ENCODE measurements around the gene R3HDM2. TPM values are rescaled to one million over a fixed set of nuclear protein-coding genes. Genes with fewer than 3 reads are reported as not detected.

Gene R3HDM2
- polyA plus RNA-seq (2013, experiment 1 of 2) = 22.2 TPM
- 21.6 TPM for polyA plus RNA-seq (2013, experiment 2 of 2)

- no peak within 1 kb of the TSS for H2AK5ac ChIP-seq (ENCODE audit: low read length, severe bottlenecking)
- H2BK5ac ChIP-seq (ENCODE audit: low read depth, low read length, poor library complexity, severe bottlenecking) = no peak within 1 kb of the TSS
- H3K27ac ChIP-seq (ENCODE audit: low read length, poor library complexity, severe bottlenecking) = peak within 1 kb of the TSS; percentile 78
- H3K9me3 ChIP-seq (ENCODE audit: control insufficient read depth, low read length) = no peaks in the 10 kb centered on the region
- peak within 1 kb of the TSS; percentile 86 to 91 for H3K18ac ChIP-seq (ENCODE audit: low read depth in 1 of 2, low read length in 2 of 2)
- H2BK120ac ChIP-seq (ENCODE audit: low read depth, low read length) = peak within 1 kb of the TSS; percentile 95
- no peak within 1 kb of the TSS for H2BK12ac ChIP-seq (ENCODE audit: low read length in 2 of 2)
- peak within 1 kb of the TSS; percentile 50 for H4K91ac ChIP-seq (ENCODE audit: low read length)
- H3K9ac ChIP-seq (ENCODE audit: low read length) = peak within 1 kb of the TSS; percentile 92
- no peak within 1 kb of the TSS for H3K23ac ChIP-seq (ENCODE audit: low read length in 2 of 2)
- H3K14ac ChIP-seq (ENCODE audit: low read length in 2 of 2) = peak within 1 kb of the TSS; percentile 36 to 90
- peak within 1 kb of the TSS; percentile 78 for H4K8ac ChIP-seq (ENCODE audit: low read length)
- peak within 1 kb of the TSS; percentile 83 for H2BK15ac ChIP-seq (ENCODE audit: low read depth, poor library complexity, severe bottlenecking)
- no peaks in the 10 kb centered on the region for H3K36me3 ChIP-seq (ENCODE audit: control insufficient read depth in 1 of 2, insufficient read depth in 2 of 2, low read depth in 1 of 2, low read length in 2 of 2)
- peak within 1 kb of the TSS in 1 of 2 experiments; percentile 82 for H3K4ac ChIP-seq (ENCODE audit: low read depth in 1 of 2, low read length in 2 of 2)
- H2AFZ ChIP-seq (ENCODE audit: low read depth, low read length) = no peak within 1 kb of the TSS
- H3K79me1 ChIP-seq (replicated peaks; ENCODE audit: low read length, poor library complexity, severe bottlenecking) = peaks cover 3% of the 10 kb centered on the region
- H3K4me1 ChIP-seq (ENCODE audit: control insufficient read depth, insufficient read depth, low read depth, low read length) = peaks cover 4% of the 10 kb centered on the region
- 13% methylated on average over 30 of the region's 41 CpGs for WGBS
- peak within 1 kb of the TSS; percentile 75 to 88 for H3K4me3 ChIP-seq (ENCODE audit: insufficient read depth in 1 of 2, low read depth in 1 of 2, low read length in 2 of 2)
- peak within 1 kb of the TSS; percentile 81 for H3K4me2 ChIP-seq (ENCODE audit: low read length, poor library complexity, severe bottlenecking)
- H3K27me3 ChIP-seq (ENCODE audit: control insufficient read depth in 1 of 2, insufficient read depth in 1 of 2, low read length in 2 of 2) = no peaks in the 10 kb centered on the region
- peak; percentile 96 for DNase-seq
Measured at GRCh38 chr12:57430931-57431566, at the start of gene R3HDM2. TSS of gene R3HDM2 (minus strand) at chr12:57431043. CDS start at chr12:57310428, 120,615 bp downstream.

- Histone ChIP-seq H3K79me1 (replicated peaks; ENCODE audit: low read length, poor library complexity, severe bottlenecking) (no peaks in the 10 kb centered on the region), H2BK15ac (ENCODE audit: low read depth, poor library complexity, severe bottlenecking) (no peak within 1 kb of the TSS)
- 91% methylated on average over 6 of the region's 6 CpGs for WGBS
Measured at GRCh38 chr12:57479376-57480115, 48.7 kb upstream of the R3HDM2 start, which contains the start of gene ARHGAP9. TSS of gene ARHGAP9 (minus strand) at chr12:57479866. CDS start at chr12:57479406, 460 bp downstream.

GRCh38 chr12:57479043-57479375, 48.2 kb upstream of the R3HDM2 start:
- Histone ChIP-seq H3K4me2 (ENCODE audit: low read length, poor library complexity, severe bottlenecking) (no peak overlapping the region), H2AK5ac (ENCODE audit: low read length, severe bottlenecking) (no peak overlapping the region), H3K14ac (ENCODE audit: low read length in 2 of 2) (no peak overlapping the region), H3K79me1 (replicated peaks; ENCODE audit: low read length, poor library complexity, severe bottlenecking) (no peaks in the 10 kb centered on the region), H3K4ac (ENCODE audit: low read depth in 1 of 2, low read length in 2 of 2) (no peak overlapping the region), H3K9ac (ENCODE audit: low read length) (no peak overlapping the region), H3K4me3 (ENCODE audit: insufficient read depth in 1 of 2, low read depth in 1 of 2, low read length in 2 of 2) (no peak overlapping the region), H3K27ac (ENCODE audit: low read length, poor library complexity, severe bottlenecking) (no peak overlapping the region), H2AFZ (ENCODE audit: low read depth, low read length) (no peak overlapping the region), H3K9me3 (ENCODE audit: control insufficient read depth, low read length) (no peaks in the 10 kb centered on the region), H3K36me3 (ENCODE audit: control insufficient read depth in 1 of 2, insufficient read depth in 2 of 2, low read depth in 1 of 2, low read length in 2 of 2) (no peaks in the 10 kb centered on the region), H2BK12ac (ENCODE audit: low read length in 2 of 2) (no peak overlapping the region), H3K18ac (ENCODE audit: low read depth in 1 of 2, low read length in 2 of 2) (no peak overlapping the region), H2BK5ac (ENCODE audit: low read depth, low read length, poor library complexity, severe bottlenecking) (no peak overlapping the region), H4K91ac (ENCODE audit: low read length) (no peak overlapping the region), H4K8ac (ENCODE audit: low read length) (no peak overlapping the region), H3K23ac (ENCODE audit: low read length in 2 of 2) (no peak overlapping the region), H3K4me1 (ENCODE audit: control insufficient read depth, insufficient read depth, low read depth, low read length) (peaks cover 17% of the 10 kb centered on the region), H2BK120ac (ENCODE audit: low read depth, low read length) (no peak overlapping the region), H3K27me3 (ENCODE audit: control insufficient read depth in 1 of 2, insufficient read depth in 1 of 2, low read length in 2 of 2) (peaks cover 40 to 77% of the 10 kb centered on the region in 2 experiments), H2BK15ac (ENCODE audit: low read depth, poor library complexity, severe bottlenecking) (no peak overlapping the region)
- 95% methylated on average over 10 of the region's 10 CpGs for WGBS
- DNase-seq = no peak

More at GRCh38 chr12:57479376-57480115, 48.7 kb upstream of the R3HDM2 start, which contains the start of gene ARHGAP9:
- H3K9ac ChIP-seq (ENCODE audit: low read length) = no peak within 1 kb of the TSS
- no peak within 1 kb of the TSS for H2AK5ac ChIP-seq (ENCODE audit: low read length, severe bottlenecking)
- no peak within 1 kb of the TSS for H3K4ac ChIP-seq (ENCODE audit: low read depth in 1 of 2, low read length in 2 of 2)
- H3K27ac ChIP-seq (ENCODE audit: low read length, poor library complexity, severe bottlenecking) = no peak within 1 kb of the TSS
- no peak within 1 kb of the TSS for H3K23ac ChIP-seq (ENCODE audit: low read length in 2 of 2)
- no peak for DNase-seq
- no peak within 1 kb of the TSS for H4K8ac ChIP-seq (ENCODE audit: low read length)
- H2BK120ac ChIP-seq (ENCODE audit: low read depth, low read length) = no peak within 1 kb of the TSS
- no peaks in the 10 kb centered on the region for H3K9me3 ChIP-seq (ENCODE audit: control insufficient read depth, low read length)
- H2BK5ac ChIP-seq (ENCODE audit: low read depth, low read length, poor library complexity, severe bottlenecking) = no peak within 1 kb of the TSS
- no peak within 1 kb of the TSS for H3K14ac ChIP-seq (ENCODE audit: low read length in 2 of 2)
- no peaks in the 10 kb centered on the region for H3K36me3 ChIP-seq (ENCODE audit: control insufficient read depth in 1 of 2, insufficient read depth in 2 of 2, low read depth in 1 of 2, low read length in 2 of 2)
- no peak within 1 kb of the TSS for H2AFZ ChIP-seq (ENCODE audit: low read depth, low read length)
- no peak within 1 kb of the TSS for H2BK12ac ChIP-seq (ENCODE audit: low read length in 2 of 2)
- H3K4me1 ChIP-seq (ENCODE audit: control insufficient read depth, insufficient read depth, low read depth, low read length) = peaks cover 17% of the 10 kb centered on the region
- no peak within 1 kb of the TSS for H4K91ac ChIP-seq (ENCODE audit: low read length)
- H3K27me3 ChIP-seq (ENCODE audit: control insufficient read depth in 1 of 2, insufficient read depth in 1 of 2, low read length in 2 of 2) = peaks cover 34 to 72% of the 10 kb centered on the region in 2 experiments
- no peak within 1 kb of the TSS for H3K18ac ChIP-seq (ENCODE audit: low read depth in 1 of 2, low read length in 2 of 2)
- no peak within 1 kb of the TSS for H3K4me2 ChIP-seq (ENCODE audit: low read length, poor library complexity, severe bottlenecking)
- H3K4me3 ChIP-seq (ENCODE audit: insufficient read depth in 1 of 2, low read depth in 1 of 2, low read length in 2 of 2) = no peak within 1 kb of the TSS

Measured in mesenchymal stem cell (in vitro differentiated cells and primary cell).